ENCODE results near the gene TIMM13.

Gene TIMM13

DNA sequence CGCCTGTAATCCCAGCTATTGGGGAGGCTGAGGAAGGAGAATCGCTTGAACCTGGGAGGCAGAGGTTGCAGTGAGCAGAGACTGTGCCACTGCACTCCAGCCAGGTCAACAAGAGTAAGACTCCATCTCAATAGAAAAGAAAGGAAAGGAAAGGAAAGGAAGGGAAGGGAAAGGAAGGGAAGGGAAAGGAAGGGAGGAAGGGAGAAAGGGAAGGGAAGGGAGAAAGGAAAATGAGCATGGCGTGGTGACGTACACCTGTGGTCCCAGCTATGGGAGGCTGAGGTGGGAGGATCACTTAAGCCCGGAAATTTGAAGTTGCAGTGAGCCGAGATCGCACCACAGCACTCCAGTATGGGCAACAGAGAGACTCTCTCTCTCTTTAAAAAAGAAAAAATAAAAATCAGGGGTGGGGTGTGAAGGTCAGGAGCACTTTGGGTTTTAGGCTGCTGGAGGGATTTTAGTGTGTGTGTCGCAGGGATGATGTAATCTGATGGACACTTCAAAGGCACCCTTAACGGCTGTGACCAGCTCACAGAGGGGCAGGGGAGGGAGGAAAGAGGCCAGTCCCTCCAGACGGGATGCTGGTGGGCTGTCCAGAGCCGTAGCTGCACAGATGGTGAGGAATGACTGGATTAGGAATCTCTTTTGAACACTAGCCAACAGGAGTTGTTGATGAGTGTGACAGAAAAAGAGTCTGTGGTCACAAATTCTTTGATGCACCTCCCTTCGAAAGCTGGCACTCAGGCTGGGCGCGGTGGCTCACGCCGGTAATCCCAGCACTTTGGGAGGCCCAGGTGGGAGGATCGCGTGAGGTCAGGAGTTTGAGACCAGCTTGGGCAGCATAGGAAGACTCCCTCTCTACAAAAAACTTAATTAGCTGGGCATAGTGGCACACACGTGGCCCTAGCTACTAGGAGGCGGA is 39.8 kb downstream of the TIMM13 start:
- DNase-seq (ENCODE audit: low spot score), result no peak

DNA sequence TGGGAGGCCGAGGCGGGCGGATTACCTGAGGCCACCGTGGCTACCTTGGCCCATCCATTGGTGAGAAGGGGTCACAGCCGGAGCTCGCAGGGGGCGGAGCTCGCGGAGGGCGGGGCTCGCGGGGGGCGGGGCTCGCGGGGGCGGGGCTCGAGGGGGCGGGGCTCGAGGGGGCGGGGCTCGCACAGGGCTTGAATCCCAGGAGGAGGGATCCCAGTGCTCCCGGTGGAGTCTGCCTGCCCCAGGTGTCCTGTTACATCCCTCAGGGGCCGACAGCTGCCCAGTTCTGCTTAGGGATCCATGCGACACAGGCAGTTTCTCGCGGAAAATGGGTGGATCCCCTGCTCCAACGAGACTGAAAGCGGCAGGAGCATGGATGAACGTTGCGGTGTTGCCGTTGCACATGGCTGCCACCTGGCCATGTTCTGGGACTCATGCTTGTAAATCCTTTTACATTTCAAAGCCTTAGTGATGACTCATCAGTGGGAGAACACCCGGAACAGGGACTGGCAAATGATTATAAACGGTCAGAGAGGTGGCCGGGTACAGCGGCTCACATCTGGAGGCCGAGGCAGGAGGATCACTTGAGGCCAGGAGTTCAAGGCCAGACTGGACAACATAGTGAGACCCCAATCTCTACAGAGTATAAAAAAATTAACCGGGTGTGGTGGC is 42.2 kb downstream of the TIMM13 start:
- peak; percentile 72 for DNase-seq (ENCODE audit: low spot score)

DNA sequence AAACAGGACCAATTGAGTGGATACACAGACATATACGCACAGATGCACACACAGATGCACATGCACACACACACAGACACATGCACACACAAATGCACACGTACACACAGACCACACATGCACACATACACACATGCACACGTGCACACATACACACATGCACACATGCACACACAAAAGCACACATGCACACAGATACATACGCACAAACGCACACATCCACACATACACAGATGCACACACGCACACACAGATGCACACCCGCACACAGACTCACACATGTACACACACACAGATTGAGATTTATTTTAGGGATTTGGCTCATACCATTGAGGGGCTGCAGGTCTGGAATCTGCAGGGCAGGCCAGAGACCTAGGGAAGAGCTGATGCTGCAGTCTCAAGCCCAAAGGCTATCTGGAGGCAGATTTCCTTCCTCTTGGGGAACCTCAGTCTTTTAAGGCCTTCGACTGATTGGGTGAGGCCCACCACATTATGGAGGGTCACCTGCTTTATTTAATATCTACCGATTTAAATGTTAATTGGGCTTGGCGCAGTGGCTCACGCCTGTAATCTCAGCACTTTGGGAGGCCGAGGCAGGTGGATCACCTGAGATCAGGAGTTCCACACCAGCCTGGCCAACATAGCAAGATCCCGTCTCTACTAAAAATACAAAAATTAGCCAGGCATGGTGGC is 44.7 kb downstream of the TIMM13 start:
- DNase-seq (ENCODE audit: low spot score), result no peak

DNA sequence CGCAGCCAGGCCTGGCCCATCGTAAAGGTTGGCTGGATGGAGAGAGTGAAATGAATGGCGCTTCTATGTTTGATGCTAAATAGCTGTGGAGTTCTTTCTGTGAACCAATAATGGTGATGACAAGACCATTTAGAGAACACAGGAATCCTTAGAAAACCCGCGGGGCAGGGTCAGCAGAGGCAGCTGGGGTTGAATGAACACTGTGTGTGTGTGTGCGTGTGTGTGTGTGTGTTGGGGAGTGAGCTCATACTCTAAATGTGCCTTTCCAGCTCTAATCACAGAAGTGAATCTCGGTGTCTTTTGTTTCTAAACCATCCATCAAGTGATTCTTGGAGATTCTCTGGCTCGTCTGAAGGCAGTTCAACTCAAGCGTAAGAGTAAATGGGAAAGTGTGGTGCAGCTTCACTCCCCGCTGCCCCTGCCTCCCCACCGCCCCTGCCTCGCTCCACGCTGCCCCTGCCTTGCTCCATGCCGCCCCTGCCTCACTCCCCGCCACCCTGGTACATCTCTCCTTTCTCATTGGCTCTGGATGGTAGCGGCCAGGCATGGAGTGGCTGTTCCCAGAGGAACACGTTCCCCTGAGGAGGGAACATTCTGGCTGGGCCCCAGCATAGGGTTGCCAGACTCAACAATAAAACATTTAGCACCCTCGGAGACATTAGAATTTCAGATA is 46.1 kb downstream of the TIMM13 start:
- no peak for DNase-seq (ENCODE audit: low spot score)

DNA sequence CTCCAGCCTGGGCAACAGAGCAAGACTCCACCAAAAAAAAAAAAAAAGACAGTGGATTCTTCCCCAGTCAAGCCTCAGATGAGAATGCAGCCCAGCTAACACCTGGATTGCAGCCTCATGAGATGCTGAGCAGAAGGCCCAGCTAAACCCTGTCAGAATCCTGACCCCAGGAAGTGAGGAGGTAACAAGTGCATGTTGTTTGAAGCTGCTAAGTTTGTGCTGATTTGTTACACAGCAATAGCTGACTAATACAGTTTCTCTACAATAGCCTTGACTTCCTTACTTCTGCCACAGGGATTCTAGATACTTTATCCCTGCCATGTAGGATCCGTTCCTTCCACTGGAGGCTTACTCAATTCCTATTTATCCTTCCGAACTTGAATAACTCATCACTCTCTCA is 46.8 kb downstream of the TIMM13 start:
- DNase-seq (ENCODE audit: low spot score), result no peak

DNA sequence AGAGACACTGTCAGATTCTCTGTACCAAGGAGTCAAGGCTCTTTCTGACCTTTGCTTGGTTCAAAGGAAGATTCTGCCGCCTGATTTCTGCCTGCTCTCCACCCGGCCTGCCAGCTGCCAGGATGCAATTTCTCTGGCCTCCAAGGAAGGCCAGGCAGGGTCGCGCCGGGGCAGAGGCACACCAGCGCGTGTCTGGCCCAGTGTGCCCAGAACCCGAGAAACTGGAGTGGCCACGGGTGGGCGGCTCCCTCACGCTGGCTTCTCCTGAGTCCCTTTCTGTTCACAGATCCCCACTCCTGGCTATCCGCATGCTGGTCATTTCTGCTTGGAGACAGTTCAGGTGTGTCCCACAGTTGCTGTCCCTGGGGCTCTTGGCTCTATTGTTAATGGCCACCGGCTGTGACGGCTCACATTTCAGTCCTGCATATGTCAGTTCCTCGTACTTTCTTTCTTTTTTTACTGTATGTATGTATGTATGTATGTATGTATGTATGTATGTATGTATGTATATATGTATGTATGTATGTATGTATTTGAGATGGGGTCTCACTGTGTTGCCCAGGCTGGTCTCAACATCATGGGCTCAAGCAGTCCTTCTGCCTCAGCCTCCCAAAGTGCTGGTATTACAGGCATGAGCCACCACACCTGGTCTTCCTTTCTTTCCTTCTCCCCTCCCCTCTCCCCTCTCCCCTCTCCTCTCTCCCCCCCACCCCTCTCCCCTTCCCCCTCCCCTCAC is 50.4 kb downstream of the TIMM13 start:
- DNase-seq (ENCODE audit: low spot score), result no peak

Data from SK-N-DZ (cell line).